ENCODE data around the gene GFY.

GFY gene

DNA sequence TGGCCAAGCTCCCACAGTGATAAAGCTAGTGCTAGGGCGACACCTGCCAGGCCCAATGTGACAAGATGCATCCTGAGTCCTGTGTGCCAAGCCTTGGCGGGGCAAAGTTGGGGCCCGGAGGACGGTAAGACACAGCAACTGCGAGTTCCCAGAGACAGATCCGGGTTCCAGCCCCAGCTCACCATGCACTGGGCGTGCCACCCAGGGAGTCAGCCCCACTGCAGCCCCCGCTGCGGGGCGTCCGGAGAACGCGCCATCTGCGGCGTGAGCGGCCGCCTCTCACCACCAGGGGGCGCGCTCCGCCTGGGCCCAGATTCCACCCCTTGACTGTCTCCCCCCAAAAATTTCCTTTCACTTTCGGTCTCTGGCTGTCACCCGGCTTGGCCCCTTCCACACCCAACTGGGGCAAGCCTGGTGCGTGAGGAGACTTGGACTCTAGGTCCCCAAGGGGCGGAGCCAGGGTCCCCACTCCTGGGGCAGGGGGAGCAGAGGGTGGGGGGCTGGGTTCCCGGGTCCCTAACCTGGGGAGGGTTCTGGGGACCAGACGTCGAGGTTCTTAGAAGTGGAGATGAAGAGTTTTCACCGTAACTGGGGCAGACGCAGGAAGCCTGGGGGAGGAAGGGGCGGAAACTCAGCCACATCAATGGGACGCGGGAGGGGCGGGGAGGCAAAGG, 48.8 kb downstream of the GFY start, which contains the start of gene FLT3LG:
Gene FLT3LG (plus strand): TSS at position 348 of the 674 bp plus-strand sequence. CDS start 425 bp downstream, outside the sequence.
- no peak for DNase-seq

DNA sequence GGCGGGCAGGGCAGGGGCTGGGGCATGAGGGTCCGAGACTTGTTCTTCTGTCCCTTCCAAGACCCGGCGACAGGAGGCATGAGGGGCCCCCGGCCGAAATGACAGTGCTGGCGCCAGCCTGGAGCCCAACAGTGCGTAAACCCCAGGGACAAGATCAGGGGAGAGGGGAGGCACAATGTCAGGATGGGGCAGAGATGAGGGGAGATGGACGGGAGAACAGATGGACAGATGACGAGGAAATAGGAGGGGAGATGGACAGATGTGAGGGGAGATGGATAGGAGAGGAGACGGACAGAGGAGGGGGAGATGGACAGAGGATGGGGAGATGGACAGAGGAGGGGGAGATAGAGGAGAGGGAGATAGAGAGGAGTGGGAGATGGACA, 49.3 kb downstream of the GFY start:
- no peak for DNase-seq

GRCh38 chr19:49475191-49475917, 50.2 kb downstream of the GFY start:
- DNase-seq = no peak

DNA sequence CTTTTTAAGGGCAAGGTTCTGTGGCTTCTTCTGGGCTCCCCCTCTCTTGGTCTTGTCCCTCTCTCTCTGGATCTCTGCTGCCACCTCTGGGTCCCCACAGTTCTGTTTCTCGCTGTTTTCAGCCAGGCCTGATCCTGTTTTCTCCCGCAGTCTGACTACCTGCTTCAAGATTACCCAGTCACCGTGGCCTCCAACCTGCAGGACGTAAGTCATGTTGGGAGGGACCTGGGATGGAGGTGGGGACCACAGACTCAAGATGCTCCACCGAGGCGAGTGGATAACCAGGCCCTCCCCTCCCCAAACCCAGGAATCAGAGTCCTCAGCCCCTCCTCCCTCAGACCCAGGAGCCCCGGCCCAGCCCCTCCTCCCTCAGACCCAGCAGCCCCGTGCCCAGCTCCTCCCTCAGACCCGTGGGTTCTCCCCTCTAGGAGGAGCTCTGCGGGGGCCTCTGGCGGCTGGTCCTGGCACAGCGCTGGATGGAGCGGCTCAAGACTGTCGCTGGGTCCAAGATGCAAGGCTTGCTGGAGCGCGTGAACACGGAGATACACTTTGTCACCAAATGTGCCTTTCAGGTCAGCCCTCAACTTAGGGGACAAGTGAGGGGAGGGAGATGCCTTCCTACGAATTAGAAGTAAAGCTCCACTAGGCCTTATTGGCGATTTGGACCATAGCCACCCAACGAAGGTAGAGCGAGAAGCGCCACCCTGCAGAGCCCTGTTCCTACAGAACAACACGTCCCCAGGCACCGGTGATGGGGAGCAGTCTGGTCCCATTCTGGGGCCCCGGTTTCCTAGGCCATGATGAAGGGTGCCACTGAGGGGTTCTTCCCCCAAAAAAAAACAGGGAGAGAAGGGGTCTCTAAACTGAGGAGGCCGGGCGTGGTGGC, 51.0 kb downstream of the GFY start:
- no peak for DNase-seq

Data from NCI-H2081 treated with DMSO at 0.1 percent for 48 hours (cell line).